PC-9 (cell line): Measurements from ENCODE around the gene TMIGD1. TPM values are rescaled to one million over a fixed set of nuclear protein-coding genes. Genes with fewer than 3 reads are reported as not detected.
A peak's percentile ranks its signal among the peaks of the same experiment; 100 is the strongest.

Experiments
- BruUV-seq: library from RNA; stranded (reverse); fragments of 400-500 nt; replicated peaks from 2 replicates; lab custom pipeline; 2021; lab: Mats Ljungman, UMichigan
- CTCF ChIA-PET: fragments of 300-600 bp; sonication (Branson Sonifier 250); formaldehyde crosslinking; loops from one replicate; lab custom pipeline; 2022; ENCODE audit warnings: antibody characterized with exemption; lab: Charles Lee
- POLR2A ChIA-PET: fragments of 300-600 bp; sonication (Branson Sonifier 250); formaldehyde crosslinking; loops from one replicate; lab custom pipeline; 2022; ENCODE audit warnings: antibody characterized with exemption; ENCODE audit not compliant: unreplicated experiment; lab: Charles Lee
- DNase-seq, 2 experiments: peaks; one replicate each; pipeline versions ENCODE4 v3.0.0 to v3.0.0-alpha.2; 2015 to 2022; ENCODE audit warnings: mixed read lengths in 1 of 2
- H2AFZ ChIP-seq: fragments of 200-600 bp; sonication (generic); 2 replicates; pipeline ENCODE4 v1.8.1; 2017; ENCODE audit warnings: antibody characterized with exemption
- H3F3A ChIP-seq: fragments of 200-600 bp; sonication (generic); 2 replicates; pipeline ENCODE4 v1.8.1; 2017; ENCODE audit warnings: antibody characterized with exemption, mild to moderate bottlenecking, low read depth; ENCODE audit not compliant: insufficient read depth
- H3K27ac ChIP-seq: fragments of 200-600 bp; sonication (generic); 2 replicates; pipeline ENCODE4 v1.6.1; 2016; ENCODE audit warnings: mixed run types
- H3K27me3 ChIP-seq: fragments of 200-600 bp; sonication (generic); 2 replicates; pipeline ENCODE4 v1.6.1; 2016; ENCODE audit warnings: low read depth, mixed run types; ENCODE audit not compliant: insufficient read depth
- H3K36me3 ChIP-seq: fragments of 200-600 bp; sonication (generic); 2 replicates; pipeline ENCODE4 v1.6.1; 2016; ENCODE audit warnings: low read depth, mixed run types
- H3K4me1 ChIP-seq: fragments of 200-600 bp; sonication (generic); replicated peaks from 2 replicates; pipeline ENCODE4 v1.6.1; 2016; ENCODE audit warnings: mixed run types; ENCODE audit not compliant: insufficient read depth
- H3K4me2 ChIP-seq: fragments of 200-600 bp; sonication (generic); 2 replicates; pipeline ENCODE4 v1.6.1; 2017; ENCODE audit warnings: mixed run types
- H3K4me3 ChIP-seq: fragments of 200-600 bp; sonication (generic); 2 replicates; pipeline ENCODE4 v1.6.1; 2016; ENCODE audit warnings: mixed run types
- H3K79me2 ChIP-seq: fragments of 200-600 bp; sonication (generic); 2 replicates; pipeline ENCODE4 v1.6.1; 2017; ENCODE audit warnings: low read depth, mixed run types
- H3K9me2 ChIP-seq: fragments of 200-600 bp; sonication (generic); 2 replicates; pipeline ENCODE4 v1.8.1; 2017; ENCODE audit warnings: mild to moderate bottlenecking; ENCODE audit not compliant: insufficient read depth
- H3K9me3 ChIP-seq: fragments of 200-600 bp; sonication (generic); 2 replicates; pipeline ENCODE4 v1.8.1; 2016; ENCODE audit warnings: low read depth; ENCODE audit not compliant: insufficient read depth
- H4K20me1 ChIP-seq: fragments of 200-600 bp; sonication (generic); 2 replicates; pipeline ENCODE4 v1.8.1; 2017; ENCODE audit not compliant: insufficient read depth
- CTCF ChIP-seq: fragments of 200-600 bp; sonication (generic); conservative IDR thresholded peaks from 2 replicates; pipeline ENCODE4 v1.6.1; 2017; ENCODE audit warnings: mixed run types, antibody characterized with exemption, mild to moderate bottlenecking, moderate library complexity
- EZH2 ChIP-seq: fragments of 200-600 bp; sonication (generic); IDR thresholded peaks from 2 replicates; pipeline ENCODE4 v1.8.0; 2017; ENCODE audit warnings: antibody characterized with exemption, low read depth
- intact Hi-C: fragments of 100-400 bp; cut with micrococcal nuclease; formaldehyde crosslinking; loops from one replicate; pipeline ENCODE4 v1.10.0; 2022; ENCODE audit not compliant: unreplicated experiment
- total RNA-seq: library from RNA; stranded (reverse); gene quantifications from 2 replicates; pipeline ENCODE4 v1.2.3, GENCODE V29; 2021

TMIGD1 gene
- total RNA-seq, 1 experiment from 2014 or later = not detected

- CTCF ChIA-PET = interaction anchor here (1.1 to 1.8 kb wide), 2 partner anchors 233 kb away, joined by 6 to 18 read pairs; no protein-coding TSS in a partner anchor
- BruUV-seq = no TSS peak
- H3K36me3 ChIP-seq = no peaks in the 10 kb centered on the region
- no peak overlapping the region for H3K4me2 ChIP-seq
- no peak overlapping the region for H3K27ac ChIP-seq
- no peak overlapping the region for H3K4me3 ChIP-seq
- no peaks in the 10 kb centered on the region for H4K20me1 ChIP-seq
- no peaks in the 10 kb centered on the region for H3K9me2 ChIP-seq
- peak in 1 of 2 experiments; percentile 52 for DNase-seq
- H3K79me2 ChIP-seq = no peaks in the 10 kb centered on the region
- H3K4me1 ChIP-seq = peaks cover 25% of the 10 kb centered on the region
- H3K27me3 ChIP-seq = no peaks in the 10 kb centered on the region
- intact Hi-C loops = no loop called here
- no peak overlapping the region for H2AFZ ChIP-seq
- H3F3A ChIP-seq = peaks cover 7% of the 10 kb centered on the region; the same call in 1 of the 2 replicates
- TF ChIP-seq EZH2 (no peak), CTCF (no peak)
- H3K9me3 ChIP-seq = no peaks in the 10 kb centered on the region
- POLR2A ChIA-PET = no interaction called here
Measured at GRCh38 chr17:30337393-30337999, 3.6 kb upstream of the TMIGD1 start.

GRCh38 chr17:30336369-30337171 lies 2.7 kb upstream of the TMIGD1 start:
- no TSS peak for BruUV-seq

More at GRCh38 chr17:30336369-30337171, 2.7 kb upstream of the TMIGD1 start:
- TF ChIP-seq EZH2 = no peak
- TF ChIP-seq CTCF = peak; percentile 96
- intact Hi-C loops = loop anchor here (1.0 kb wide), 1 partner anchor 232 kb away; no protein-coding TSS in a partner anchor
- Histone ChIP-seq H4K20me1 (no peaks in the 10 kb centered on the region), H3K4me1 (peaks cover 25% of the 10 kb centered on the region), H3K4me2 (no peak overlapping the region), H3K36me3 (no peaks in the 10 kb centered on the region), H3K27me3 (no peaks in the 10 kb centered on the region), H3K79me2 (no peaks in the 10 kb centered on the region), H3K9me2 (no peaks in the 10 kb centered on the region), H3F3A (peaks cover 7% of the 10 kb centered on the region; the same call in 1 of the 2 replicates), H3K27ac (no peak overlapping the region), H2AFZ (no peak overlapping the region), H3K4me3 (no peak overlapping the region), H3K9me3 (no peaks in the 10 kb centered on the region)
- DNase-seq = peak; percentile 41 to 45
- CTCF ChIA-PET = interaction anchor here (0.5 to 1.8 kb wide), 13 partner anchors 8 to 1805 kb away, joined by 3 to 18 read pairs (median 4); no protein-coding TSS in a partner anchor
- POLR2A ChIA-PET = no interaction called here
